Progenitor cell of endocrine pancreas (in vitro differentiated cells): ENCODE results near the gene ABLIM1. TPM values are rescaled to one million over a fixed set of nuclear protein-coding genes. Genes with fewer than 3 reads are reported as not detected.

ENCODE experiments used
- DNase-seq: peaks from one replicate; pipeline ENCODE4 v3.0.0; 2021; ENCODE audit warnings: low spot score; ENCODE audit not compliant: unreplicated experiment
- H3K27ac Mint-ChIP-seq: 2 replicates; pipeline ENCODE4 v1.8.0; 2021; ENCODE audit warnings: mild to moderate bottlenecking, moderate library complexity, mixed read lengths
- H3K27me3 Mint-ChIP-seq: 2 replicates; pipeline ENCODE4 v1.8.0; 2021; ENCODE audit warnings: mixed read lengths
- H3K36me3 Mint-ChIP-seq: 2 replicates; pipeline ENCODE4 v1.8.0; 2022; ENCODE audit warnings: mixed read lengths; ENCODE audit not compliant: insufficient read depth
- H3K4me1 Mint-ChIP-seq: 2 replicates; pipeline ENCODE4 v1.8.0; 2021; ENCODE audit warnings: low read depth, mixed read lengths
- H3K4me3 Mint-ChIP-seq: 2 replicates; pipeline ENCODE4 v1.8.0; 2021; ENCODE audit warnings: low read depth, mild to moderate bottlenecking, moderate library complexity, mixed read lengths
- H3K9me3 Mint-ChIP-seq: 2 replicates; pipeline ENCODE4 v1.8.0; 2021; ENCODE audit warnings: low read depth, mixed read lengths
- CTCF ChIP-seq: fragments of 200-600 bp; sonication (generic); IDR thresholded peaks from one replicate; pipeline ENCODE4 v1.5.0; 2021; ENCODE audit warnings: antibody characterized with exemption, mild to moderate bottlenecking; ENCODE audit not compliant: unreplicated experiment
- total RNA-seq: library from RNA; stranded (reverse); gene quantifications from 2 replicates; pipeline ENCODE4 v1.2.1, GENCODE V29; 2021

The ABLIM1 gene
- total RNA-seq, 1 donor from 2014 or later = 59.1 TPM

GRCh38 chr10:114403541-114404161 is 254.4 kb downstream of the ABLIM1 start:
- Mint-ChIP-seq H3K4me1 (peaks cover 6% of the 10 kb centered on the region), H3K27ac (no peak overlapping the region), H3K36me3 (no peaks in the 10 kb centered on the region), H3K4me3 (peak overlapping the region; percentile 66), H3K27me3 (peaks cover 87% of the 10 kb centered on the region), H3K9me3 (no peaks in the 10 kb centered on the region)
- TF ChIP-seq CTCF = peak; percentile 29
- no peak for DNase-seq

- no peak for TF ChIP-seq CTCF
- Mint-ChIP-seq H3K9me3 (no peaks in the 10 kb centered on the region), H3K4me3 (peak overlapping the region; percentile 66), H3K36me3 (no peaks in the 10 kb centered on the region), H3K27ac (no peak overlapping the region), H3K4me1 (peaks cover 6% of the 10 kb centered on the region), H3K27me3 (peaks cover 87% of the 10 kb centered on the region)
- no peak for DNase-seq
Measured at GRCh38 chr10:114402871-114403540, 255.1 kb downstream of the ABLIM1 start.

GRCh38 chr10:114402233-114402632 is 255.8 kb downstream of the ABLIM1 start:
- Mint-ChIP-seq H3K27ac (no peak overlapping the region), H3K27me3 (peaks cover 88% of the 10 kb centered on the region), H3K4me3 (no peak overlapping the region), H3K4me1 (peaks cover 6% of the 10 kb centered on the region), H3K9me3 (no peaks in the 10 kb centered on the region), H3K36me3 (no peaks in the 10 kb centered on the region)
- no peak for DNase-seq
- no peak for TF ChIP-seq CTCF

GRCh38 chr10:114401195-114401791 is 256.8 kb downstream of the ABLIM1 start:
- no peak for TF ChIP-seq CTCF
- Mint-ChIP-seq H3K27me3 (peaks cover 93% of the 10 kb centered on the region), H3K4me1 (peaks cover 6% of the 10 kb centered on the region), H3K27ac (no peak overlapping the region), H3K4me3 (no peak overlapping the region), H3K36me3 (no peaks in the 10 kb centered on the region), H3K9me3 (no peaks in the 10 kb centered on the region)
- DNase-seq = no peak

- Mint-ChIP-seq H3K27ac (no peak overlapping the region), H3K36me3 (no peaks in the 10 kb centered on the region), H3K4me1 (peaks cover 4% of the 10 kb centered on the region), H3K4me3 (no peak overlapping the region), H3K9me3 (no peaks in the 10 kb centered on the region), H3K27me3 (peaks cover 91% of the 10 kb centered on the region)
- DNase-seq = no peak
- no peak for TF ChIP-seq CTCF
Measured at GRCh38 chr10:114400091-114400490, 258.0 kb downstream of the ABLIM1 start.
